ENCODE data around the gene IL18RAP. TPM values are rescaled to one million over a fixed set of nuclear protein-coding genes. Genes with fewer than 3 reads are reported as not detected.

The IL18RAP gene
- total RNA-seq, 2 experiments from 2014 or later, result 9.0 to 10.6 TPM

GRCh38 chr2:102470168-102470567 is 47.2 kb downstream of the IL18RAP start:
- Mint-ChIP-seq H3K36me3 (no peaks in the 10 kb centered on the region), H3K4me3 (no peak overlapping the region), H3K27ac (no peak overlapping the region), H3K9me3 (peaks cover 12% of the 10 kb centered on the region), H3K4me1 (ENCODE audit: low read depth) (no peaks in the 10 kb centered on the region), H3K27me3 (peaks cover 24% of the 10 kb centered on the region)
- ChIA-PET POLR2A (no interaction called here), CTCF (interaction anchor here (2.2 to 7.3 kb wide), 3 partner anchors 9 to 144 kb away, joined by 8 to 122 read pairs (median 56); no protein-coding TSS in a partner anchor)
- DNase-seq, result no peak
- intact Hi-C loops (cut with micrococcal nuclease), result loop anchor here (10.0 kb wide), 1 partner anchor 235 kb away; no protein-coding TSS in a partner anchor

- intact Hi-C loops (cut with micrococcal nuclease), result loop anchor here (1.0 to 10.0 kb wide), 3 partner anchors 119 to 232 kb away; no protein-coding TSS in a partner anchor
- DNase-seq, result peak; percentile 71
- no peak within 1 kb of the TSS for H3K4me3 Mint-ChIP-seq
- POLR2A ChIA-PET, result no interaction called here
- no peak within 1 kb of the TSS for H3K27ac Mint-ChIP-seq
- H3K36me3 Mint-ChIP-seq, result no peaks in the 10 kb centered on the region
- CTCF ChIA-PET, result interaction anchor here (0.6 to 7.3 kb wide), 39 partner anchors 9 to 400 kb away, joined by 3 to 122 read pairs (median 5); no protein-coding TSS in a partner anchor
- peaks cover 24% of the 10 kb centered on the region for H3K27me3 Mint-ChIP-seq
- no peaks in the 10 kb centered on the region for H3K4me1 Mint-ChIP-seq (ENCODE audit: low read depth)
- peaks cover 12% of the 10 kb centered on the region for H3K9me3 Mint-ChIP-seq
Measured at GRCh38 chr2:102473020-102473419, 50.1 kb downstream of the IL18RAP start, which contains the start of gene SLC9A4. Gene SLC9A4, plus strand, starts transcription at chr2:102473226. Its CDS starts 534 bp downstream, at chr2:102473760.

- DNase-seq, result no peak
- Mint-ChIP-seq H3K27ac (no peak overlapping the region), H3K36me3 (no peaks in the 10 kb centered on the region), H3K27me3 (peaks cover 20% of the 10 kb centered on the region), H3K4me3 (no peak overlapping the region), H3K4me1 (ENCODE audit: low read depth) (no peaks in the 10 kb centered on the region), H3K9me3 (peaks cover 9% of the 10 kb centered on the region)
- ChIA-PET POLR2A (no interaction called here), CTCF (interaction anchor here (0.7 to 7.3 kb wide), 38 partner anchors 9 to 399 kb away, joined by 3 to 122 read pairs (median 5); no protein-coding TSS in a partner anchor)
- intact Hi-C loops (cut with micrococcal nuclease), result loop anchor here (1.0 to 10.0 kb wide), 3 partner anchors 119 to 231 kb away; no protein-coding TSS in a partner anchor
Measured at GRCh38 chr2:102473631-102474030, 50.7 kb downstream of the IL18RAP start.

GRCh38 chr2:102474785-102475184 is 51.8 kb downstream of the IL18RAP start:
- CTCF ChIA-PET, result interaction anchor here (0.5 to 7.3 kb wide), 8 partner anchors 9 to 258 kb away, joined by 3 to 122 read pairs (median 4); no protein-coding TSS in a partner anchor
- Mint-ChIP-seq H3K36me3 (no peaks in the 10 kb centered on the region), H3K4me3 (no peak overlapping the region), H3K27me3 (peaks cover 17% of the 10 kb centered on the region), H3K27ac (no peak overlapping the region), H3K9me3 (peaks cover 4% of the 10 kb centered on the region), H3K4me1 (ENCODE audit: low read depth) (peaks cover 8% of the 10 kb centered on the region)
- no peak for DNase-seq
- POLR2A ChIA-PET, result no interaction called here
- intact Hi-C loops (cut with micrococcal nuclease), result loop anchor here (10.0 kb wide), 1 partner anchor 230 kb away; no protein-coding TSS in a partner anchor

- Mint-ChIP-seq H3K4me1 (ENCODE audit: low read depth) (peaks cover 10% of the 10 kb centered on the region), H3K9me3 (no peaks in the 10 kb centered on the region), H3K27me3 (peaks cover 13% of the 10 kb centered on the region), H3K27ac (peak overlapping the region; percentile 19), H3K36me3 (no peaks in the 10 kb centered on the region), H3K4me3 (no peak overlapping the region)
- no peak for DNase-seq
- POLR2A ChIA-PET, result no interaction called here
- CTCF ChIA-PET, result interaction anchor here (0.8 to 1.0 kb wide), 2 partner anchors 118 to 137 kb away, joined by 3 read pairs; no protein-coding TSS in a partner anchor
- intact Hi-C loops (cut with micrococcal nuclease), result loop anchor here (10.0 kb wide), 1 partner anchor 226 kb away; no protein-coding TSS in a partner anchor
Measured at GRCh38 chr2:102478686-102479470, 55.9 kb downstream of the IL18RAP start.

- Mint-ChIP-seq H3K36me3 (no peaks in the 10 kb centered on the region), H3K4me1 (ENCODE audit: low read depth) (peaks cover 10% of the 10 kb centered on the region), H3K27me3 (peaks cover 13% of the 10 kb centered on the region), H3K27ac (no peak overlapping the region), H3K9me3 (no peaks in the 10 kb centered on the region), H3K4me3 (no peak overlapping the region)
- POLR2A ChIA-PET, result no interaction called here
- no peak for DNase-seq
- CTCF ChIA-PET, result no interaction called here
- intact Hi-C loops (cut with micrococcal nuclease), result no loop called here
Measured at GRCh38 chr2:102480285-102481195, 57.6 kb downstream of the IL18RAP start.

- H3K27me3 Mint-ChIP-seq, result peaks cover 18% of the 10 kb centered on the region
- intact Hi-C loops (cut with micrococcal nuclease), result no loop called here
- H3K9me3 Mint-ChIP-seq, result no peaks in the 10 kb centered on the region
- H3K27ac Mint-ChIP-seq, result no peak overlapping the region
- peaks cover 10% of the 10 kb centered on the region for H3K4me1 Mint-ChIP-seq (ENCODE audit: low read depth)
- ChIA-PET POLR2A (no interaction called here), CTCF (interaction anchor here (2.0 kb wide), 1 partner anchor 9 kb away, joined by 7 read pairs; the partner anchor contains the start of gene SLC9A4)
- no peak overlapping the region for H3K4me3 Mint-ChIP-seq
- DNase-seq, result no peak
- H3K36me3 Mint-ChIP-seq, result no peaks in the 10 kb centered on the region
Measured at GRCh38 chr2:102481931-102482330, 59.0 kb downstream of the IL18RAP start.

- Mint-ChIP-seq H3K27ac (no peak overlapping the region), H3K9me3 (no peaks in the 10 kb centered on the region), H3K36me3 (no peaks in the 10 kb centered on the region), H3K27me3 (peaks cover 15% of the 10 kb centered on the region), H3K4me1 (ENCODE audit: low read depth) (peaks cover 10% of the 10 kb centered on the region), H3K4me3 (no peak overlapping the region)
- POLR2A ChIA-PET, result no interaction called here
- intact Hi-C loops (cut with micrococcal nuclease), result no loop called here
- CTCF ChIA-PET, result interaction anchor here (0.5 to 3.0 kb wide), 3 partner anchors 10 to 133 kb away, joined by 3 to 13 read pairs (median 7); partner anchors contain the start of gene SLC9A4
- DNase-seq, result no peak
Measured at GRCh38 chr2:102483086-102483485, 60.1 kb downstream of the IL18RAP start.

- Mint-ChIP-seq H3K4me1 (ENCODE audit: low read depth) (peaks cover 9% of the 10 kb centered on the region), H3K27me3 (peaks cover 16% of the 10 kb centered on the region), H3K27ac (no peak overlapping the region), H3K36me3 (no peaks in the 10 kb centered on the region), H3K9me3 (no peaks in the 10 kb centered on the region), H3K4me3 (no peak overlapping the region)
- intact Hi-C loops (cut with micrococcal nuclease), result no loop called here
- CTCF ChIA-PET, result interaction anchor here (1.0 to 3.0 kb wide), 4 partner anchors 10 to 132 kb away, joined by 3 to 13 read pairs (median 5); partner anchors contain the start of gene SLC9A4
- DNase-seq, result no peak
- POLR2A ChIA-PET, result no interaction called here
Measured at GRCh38 chr2:102484310-102485061, 61.5 kb downstream of the IL18RAP start.

GRCh38 chr2:102485147-102485785 is 62.3 kb downstream of the IL18RAP start:
- intact Hi-C loops (cut with micrococcal nuclease), result no loop called here
- Mint-ChIP-seq H3K27me3 (peaks cover 19% of the 10 kb centered on the region), H3K36me3 (no peaks in the 10 kb centered on the region), H3K9me3 (no peaks in the 10 kb centered on the region), H3K4me1 (ENCODE audit: low read depth) (peaks cover 11% of the 10 kb centered on the region), H3K27ac (no peak overlapping the region), H3K4me3 (no peak overlapping the region)
- ChIA-PET POLR2A (no interaction called here), CTCF (interaction anchor here (1.1 to 3.0 kb wide), 2 partner anchors 14 to 131 kb away, joined by 3 to 13 read pairs; no protein-coding TSS in a partner anchor)
- no peak for DNase-seq

Measured in activated CD4-positive, alpha-beta memory T cell treated with anti-CD3 and anti-CD28 coated beads for 36 hours (primary cell).